HCT116 (cell line): ENCODE results near the gene GARIN5A. TPM values are rescaled to one million over a fixed set of nuclear protein-coding genes. Genes with fewer than 3 reads are reported as not detected.
A peak's percentile ranks its signal among the peaks of the same experiment; 100 is the strongest.

Source experiments
- ATAC-seq: fragments of 200-7000 bp; cut with Tn5 transposase; 2 replicates; pipeline ENCODE4 v1.9.1; 2020; ENCODE audit warnings: mild to moderate bottlenecking, moderate library complexity
- BruUV-seq: library from RNA; stranded (reverse); fragments of 400-500 nt; replicated peaks from 2 replicates; lab custom pipeline; 2021; lab: Mats Ljungman, UMichigan
- CTCF ChIA-PET: fragments of 300-600 bp; sonication (Branson Sonifier 250); formaldehyde crosslinking; loops from one replicate; lab custom pipeline; 2021; ENCODE audit warnings: antibody characterized with exemption; lab: Charles Lee
- POLR2A ChIA-PET: fragments of 300-600, 350-600 bp; sonication (Branson Sonifier 250); formaldehyde crosslinking; loops from one replicate; lab custom pipeline; 2021; ENCODE audit warnings: antibody characterized with exemption; lab: Charles Lee
- RAD21 ChIA-PET, 2 experiments: fragments of 300-600 bp; sonication (Branson Sonifier 250); formaldehyde crosslinking; loops; one replicate each; lab custom pipeline; 2023; ENCODE audit warnings: low total read pairs in 2 of 2; ENCODE audit not compliant: uncharacterized antibody in 2 of 2, unreplicated experiment in 2 of 2, low non-redundant PET in 1 of 2; lab: Charles Lee
- DNase-seq: peaks from one replicate; pipeline ENCODE4 v3.0.0-alpha.2; 2010; ENCODE audit warnings: low read depth, low spot score
- H2AFZ ChIP-seq: fragments of 200-600 bp; shearing (Covaris generic), sonication (generic); 2 replicates; pipeline ENCODE4 v1.6.1; 2017; ENCODE audit warnings: low read depth, mixed run types, mixed read lengths, antibody characterized with exemption, low read length; ENCODE audit not compliant: poor library complexity, severe bottlenecking
- H3K27ac ChIP-seq: 2 replicates; pipeline ENCODE4 v1.5.1; 2012; ENCODE audit warnings: low read depth, low read length
- H3K27me3 ChIP-seq: fragments of 200-600 bp; sonication (generic); 2 replicates; pipeline ENCODE4 v1.6.1; 2016; ENCODE audit warnings: mixed run types, low read length, mixed read lengths; ENCODE audit not compliant: insufficient read depth
- H3K36me3 ChIP-seq, 2 experiments: fragments of 200-500 bp in 1 of 2; fragments of 200-600 bp in 1 of 2; sonication (Bioruptor generic) in 1 of 2; sonication (generic) in 1 of 2; 2 replicates each; pipeline versions ENCODE4 v1.5.1 to v1.6.1; 2014 to 2016; ENCODE audit warnings: low read length in 2 of 2, inconsistent platforms in 1 of 2, mixed read lengths in 1 of 2, mixed run types in 1 of 2; ENCODE audit not compliant: insufficient read depth in 2 of 2, control insufficient read depth in 1 of 2
- H3K4me1 ChIP-seq, 2 experiments: fragments of 200-600 bp in 1 of 2; sonication (generic) in 1 of 2; 2 replicates each; pipeline versions ENCODE4 v1.5.1 to v1.6.1; 2012 to 2017; ENCODE audit warnings: low read length in 2 of 2, inconsistent platforms in 1 of 2, mild to moderate bottlenecking in 1 of 2, mixed read lengths in 1 of 2, mixed run types in 1 of 2, moderate library complexity in 1 of 2; ENCODE audit not compliant: insufficient read depth in 2 of 2, control insufficient read depth in 1 of 2
- H3K4me2 ChIP-seq: fragments of 200-600 bp; sonication (generic); 2 replicates; pipeline ENCODE4 v1.6.1; 2017; ENCODE audit warnings: mixed run types, low read length, mixed read lengths
- H3K4me3 ChIP-seq, 2 experiments: fragments of 200-600 bp in 1 of 2; sonication (generic) in 1 of 2; replicated peaks in 1 of 2; 2 replicates each; pipeline ENCODE4 v1.5.1; 2011 to 2016; ENCODE audit warnings: low read length in 2 of 2, control low read depth in 1 of 2, low read depth in 1 of 2, mild to moderate bottlenecking in 1 of 2, mixed read lengths in 1 of 2, mixed run types in 1 of 2
- H3K79me2 ChIP-seq: fragments of 200-600 bp; sonication (generic); 2 replicates; pipeline ENCODE4 v1.6.1; 2017; ENCODE audit warnings: mild to moderate bottlenecking, mixed run types, low read length, moderate library complexity, mixed read lengths; ENCODE audit not compliant: insufficient read depth
- H3K9ac ChIP-seq: fragments of 200-600 bp; sonication (generic); 2 replicates; pipeline ENCODE4 v1.6.1; 2016; ENCODE audit warnings: low read length, mixed read lengths
- H3K9me2 ChIP-seq: fragments of 200-600 bp; sonication (generic), shearing (Covaris generic); 2 replicates; pipeline ENCODE4 v1.6.1; 2017; ENCODE audit warnings: mixed run types, mild to moderate bottlenecking, moderate library complexity; ENCODE audit not compliant: insufficient read depth
- H3K9me3 ChIP-seq, 2 experiments: fragments of 200-500 bp in 1 of 2; fragments of 200-600 bp in 1 of 2; sonication (Bioruptor generic) in 1 of 2; sonication (generic) in 1 of 2; 2 replicates each; pipeline ENCODE4 v1.6.1; 2014 to 2017; ENCODE audit warnings: low read length in 2 of 2, mixed read lengths in 2 of 2, inconsistent platforms in 1 of 2, low read depth in 1 of 2, mild to moderate bottlenecking in 1 of 2, mixed run types in 1 of 2, moderate library complexity in 1 of 2; ENCODE audit not compliant: control insufficient read depth in 1 of 2, insufficient read depth in 1 of 2
- H4K20me1 ChIP-seq: fragments of 200-600 bp; sonication (generic), shearing (Covaris generic); 2 replicates; pipeline ENCODE4 v1.6.1; 2017; ENCODE audit warnings: mixed run types, mild to moderate bottlenecking, moderate library complexity; ENCODE audit not compliant: insufficient read depth
- CTCF ChIP-seq, 3 experiments: fragments of 200-600 bp in 1 of 3; sonication (generic) in 1 of 3; IDR thresholded peaks in 2 of 3; conservative IDR thresholded peaks in 1 of 3; 2 replicates each; pipeline ENCODE4 v1.5.1; 2012 to 2017; ENCODE audit warnings: low read depth in 2 of 3, low read length in 2 of 3, antibody characterized with exemption in 1 of 3, borderline replicate concordance in 1 of 3, control low read depth in 1 of 3, mild to moderate bottlenecking in 1 of 3, mixed read lengths in 1 of 3, mixed run types in 1 of 3, moderate library complexity in 1 of 3; ENCODE audit not compliant: insufficient read depth in 1 of 3
- POLR2A ChIP-seq: IDR thresholded peaks from 2 replicates; pipeline ENCODE4 v1.7.0; 2011; ENCODE audit warnings: borderline replicate concordance; ENCODE audit not compliant: insufficient read depth, insufficient read length; ENCODE audit errors: extremely low read depth
- RAD21 ChIP-seq: IDR thresholded peaks from 2 replicates; pipeline ENCODE4 v1.6.1; 2012; ENCODE audit warnings: low read depth, mild to moderate bottlenecking
- TCF7L2 ChIP-seq: IDR thresholded peaks from 2 replicates; pipeline ENCODE4 v1.7.0; 2011; ENCODE audit warnings: borderline replicate concordance, inconsistent platforms; ENCODE audit not compliant: insufficient read depth, insufficient read length; ENCODE audit errors: extremely low read depth
- intact Hi-C: fragments of 100-400 bp; cut with micrococcal nuclease; formaldehyde crosslinking; loops from 2 replicates; pipeline ENCODE4 v1.10.0; 2022
- total RNA-seq: library from RNA; stranded (reverse); gene quantifications from one replicate; pipeline ENCODE4 v1.2.1, GENCODE V29; 2021; ENCODE audit not compliant: unreplicated experiment

Gene GARIN5A
- total RNA-seq, 1 experiment from 2014 or later, result 12.2 TPM

DNA sequence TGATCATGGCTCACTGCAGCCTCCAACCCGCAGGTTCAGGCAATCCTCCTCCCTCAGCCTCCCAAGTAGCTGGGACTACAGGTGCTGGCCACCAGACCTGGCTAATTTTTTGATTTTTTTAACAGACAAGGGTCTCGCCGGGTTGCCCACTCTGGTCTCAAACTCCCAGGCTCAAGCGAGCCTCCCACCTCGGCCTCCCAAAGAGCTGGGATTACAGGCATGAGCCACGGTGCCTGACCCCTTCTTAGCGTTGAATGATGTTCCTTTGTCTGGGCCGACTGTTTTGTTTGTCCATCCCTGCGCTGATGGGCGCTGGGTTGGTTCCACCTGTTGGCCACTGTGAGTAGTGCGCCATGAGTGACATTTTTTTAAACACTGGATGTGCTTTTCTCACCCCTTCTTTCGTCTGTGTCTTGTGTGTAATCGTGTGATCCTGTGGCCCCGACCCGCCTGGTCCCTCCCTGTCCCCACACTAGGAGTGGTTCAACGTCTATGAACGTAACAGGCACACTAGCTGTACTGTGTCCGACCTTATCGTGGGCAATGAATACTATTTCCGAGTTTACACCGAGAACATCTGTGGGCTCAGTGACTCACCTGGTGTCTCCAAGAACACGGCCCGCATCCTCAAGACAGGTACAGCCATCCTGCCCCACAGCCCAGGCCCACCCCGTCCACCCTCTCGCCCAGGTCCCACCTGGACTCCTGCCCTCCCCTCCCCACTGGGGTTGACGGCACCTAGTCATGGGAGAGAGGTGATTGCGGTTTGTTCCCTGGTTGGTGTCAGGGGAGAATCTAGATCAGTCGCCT lies 15.4 kb downstream of the GARIN5A start:
- DNase-seq, result peak; percentile 48
- POLR2A ChIA-PET, result interaction anchor here (0.9 to 1.5 kb wide), 2 partner anchors 77 to 92 kb away, joined by 4 read pairs; partner anchors contain the start of gene POLD1
- Histone ChIP-seq H3K9ac (peak overlapping the region; percentile 45), H3K4me2 (peak overlapping the region; percentile 73), H4K20me1 (no peaks in the 10 kb centered on the region), H3K9me3 (no peaks in the 10 kb centered on the region), H3K27ac (no peak overlapping the region), H3K79me2 (no peaks in the 10 kb centered on the region), H3K4me1 (peaks cover 13 to 36% of the 10 kb centered on the region in 2 experiments), H3K36me3 (no peaks in the 10 kb centered on the region), H3K27me3 (no peaks in the 10 kb centered on the region), H3K9me2 (no peaks in the 10 kb centered on the region), H3K4me3 (peak overlapping the region in 1 of 2 experiments; percentile 38; a peak in 2 of 4 replicates), H2AFZ (peak overlapping the region; percentile 97)
- CTCF ChIA-PET, result interaction anchor here (1.2 to 1.6 kb wide), 5 partner anchors 13 to 104 kb away, joined by 3 to 9 read pairs (median 7); partner anchors contain the start of gene NR1H2
- TF ChIP-seq TCF7L2 (peak; percentile 67), CTCF (IDR thresholded peaks at IDR 0.05 in 2 of 3, conservative IDR thresholded peaks at IDR 0.05 in 1 of 3; ENCODE audit: borderline replicate concordance in 1 of 3, insufficient read depth in 1 of 3, low read depth in 2 of 3, low read length in 2 of 3) (peak; percentile 81 to 85 (median 82)), RAD21 (peak; percentile 86), POLR2A (no peak)
- peak; percentile 74 for ATAC-seq
- RAD21 ChIA-PET, result interaction anchor here (0.6 to 0.9 kb wide), 2 partner anchors 92 to 97 kb away, joined by 3 to 5 read pairs; no protein-coding TSS in a partner anchor
- no TSS peak for BruUV-seq
- intact Hi-C loops, result loop anchor here (1.0 to 2.0 kb wide), 2 partner anchors 93 to 104 kb away; no protein-coding TSS in a partner anchor
